Activated T-cell treated with anti-CD3 and anti-CD28 coated beads for 1 hour (primary cell): ENCODE measurements around the gene TMEM185B.
"Not testable (repeated sequence)": the region's sequence is repeated elsewhere in the genome, so short reads cannot be mapped to it uniquely, and the experiment has no call there.

Source experiments
- DNase-seq: peaks from one replicate; pipeline ENCODE4 v3.0.0-alpha.2; 2020; ENCODE audit warnings: low read depth

TMEM185B gene

GRCh38 chr2:120251880-120252224, 28.7 kb upstream of the TMEM185B start:
- no peak for DNase-seq

- DNase-seq = no peak
Observed at GRCh38 chr2:120251078-120251477, 27.9 kb upstream of the TMEM185B start.

GRCh38 chr2:120250640-120251039, 27.4 kb upstream of the TMEM185B start:
- DNase-seq = no peak

- no peak for DNase-seq
Observed at GRCh38 chr2:120247851-120248250, 24.7 kb upstream of the TMEM185B start.

GRCh38 chr2:120246546-120247300, 23.5 kb upstream of the TMEM185B start:
- no peak for DNase-seq

- no peak for DNase-seq
Observed at GRCh38 chr2:120245520-120246332, 22.5 kb upstream of the TMEM185B start.

- no peak for DNase-seq
Observed at GRCh38 chr2:120244656-120245519, 21.7 kb upstream of the TMEM185B start.

GRCh38 chr2:120243875-120244553, 20.8 kb upstream of the TMEM185B start:
- no peak for DNase-seq

GRCh38 chr2:120243211-120243610, 20.0 kb upstream of the TMEM185B start:
- no peak for DNase-seq

GRCh38 chr2:120241684-120242083, 18.5 kb upstream of the TMEM185B start:
- DNase-seq = no peak

GRCh38 chr2:120240901-120241429, 17.8 kb upstream of the TMEM185B start:
- no peak for DNase-seq

- no peak for DNase-seq
Observed at GRCh38 chr2:120239488-120240287, 16.5 kb upstream of the TMEM185B start.

GRCh38 chr2:120238728-120239487, 15.7 kb upstream of the TMEM185B start:
- no peak for DNase-seq

- DNase-seq = no peak
Observed at GRCh38 chr2:120237491-120237902, 14.3 kb upstream of the TMEM185B start.

GRCh38 chr2:120236791-120237190, 13.6 kb upstream of the TMEM185B start:
- DNase-seq = no peak

GRCh38 chr2:120236316-120236715, 13.1 kb upstream of the TMEM185B start:
- no peak for DNase-seq

- no peak for DNase-seq
Observed at GRCh38 chr2:120235681-120236080, 12.5 kb upstream of the TMEM185B start.

GRCh38 chr2:120235158-120235557, 12.0 kb upstream of the TMEM185B start:
- not testable (repeated sequence) for DNase-seq

GRCh38 chr2:120233292-120233691, 10.1 kb upstream of the TMEM185B start:
- no peak for DNase-seq
